Keratinocyte (primary cell): ENCODE data around the gene FMN1. TPM values are rescaled to one million over a fixed set of nuclear protein-coding genes. Genes with fewer than 3 reads are reported as not detected.

Source experiments
- DNase-seq: peaks from one replicate; pipeline ENCODE4 v3.0.0-alpha.2; 2011; ENCODE audit warnings: low read depth, missing footprints, low spot score
- FAIRE-seq: peaks from 2 replicates; lab custom pipeline; 2011; peaks lifted over from hg19 to GRCh38; lab: Jason Lieb, UNC
- H2AFZ ChIP-seq: 2 replicates; pipeline ENCODE4 v1.6.0; 2012; ENCODE audit warnings: low read length, control low read depth, inconsistent platforms; ENCODE audit not compliant: control insufficient read depth
- H3K27ac ChIP-seq: 2 replicates; pipeline ENCODE4 v1.5.1; 2011; ENCODE audit warnings: low read length; ENCODE audit not compliant: control insufficient read depth, insufficient read depth
- H3K27me3 ChIP-seq: 3 replicates; pipeline ENCODE4 v1.6.0; 2011; ENCODE audit warnings: low read length; ENCODE audit not compliant: control insufficient read depth, insufficient read depth; ENCODE audit errors: extremely low read depth
- H3K36me3 ChIP-seq, 2 experiments: 2 replicates in 1 of 2; 3 replicates in 1 of 2; pipeline ENCODE4 v1.5.1; 2011; ENCODE audit warnings: low read length in 2 of 2, mild to moderate bottlenecking in 1 of 2; ENCODE audit not compliant: control insufficient read depth in 2 of 2, insufficient read depth in 2 of 2; ENCODE audit errors: extremely low read depth in 1 of 2
- H3K4me1 ChIP-seq: 3 replicates; pipeline ENCODE4 v1.5.1; 2011; ENCODE audit warnings: low read length; ENCODE audit not compliant: control insufficient read depth, insufficient read depth; ENCODE audit errors: extremely low read depth
- H3K4me2 ChIP-seq: 3 replicates; pipeline ENCODE4 v1.6.0; 2011; ENCODE audit warnings: low read depth, low read length; ENCODE audit not compliant: control insufficient read depth, insufficient read depth; ENCODE audit errors: extremely low read depth
- H3K4me3 ChIP-seq, 3 experiments: fragments of 200-600 bp in 1 of 3; sonication (generic) in 1 of 3; 2 replicates in 2 of 3; 3 replicates in 1 of 3; pipeline ENCODE4 v1.5.1; 2011 to 2016; ENCODE audit warnings: low read length in 3 of 3, mild to moderate bottlenecking in 3 of 3, control low read depth in 2 of 3, inconsistent platforms in 1 of 3, low read depth in 1 of 3, mixed read lengths in 1 of 3, mixed run types in 1 of 3, moderate library complexity in 1 of 3; ENCODE audit not compliant: control insufficient read depth in 2 of 3, insufficient read depth in 2 of 3; ENCODE audit errors: extremely low read depth in 1 of 3
- H3K79me2 ChIP-seq: 2 replicates; pipeline ENCODE4 v1.6.0; 2012; ENCODE audit warnings: low read length; ENCODE audit not compliant: control insufficient read depth, insufficient read depth
- H3K9ac ChIP-seq: 3 replicates; pipeline ENCODE4 v1.6.0; 2011; ENCODE audit warnings: low read length; ENCODE audit not compliant: control insufficient read depth, insufficient read depth; ENCODE audit errors: extremely low read depth
- H3K9me1 ChIP-seq: 3 replicates; pipeline ENCODE4 v1.6.0; 2011; ENCODE audit warnings: low read length; ENCODE audit not compliant: control insufficient read depth, insufficient read depth; ENCODE audit errors: extremely low read depth
- H3K9me3 ChIP-seq: 2 replicates; pipeline ENCODE4 v1.5.1; 2012; ENCODE audit warnings: low read depth, low read length; ENCODE audit not compliant: control insufficient read depth
- H4K20me1 ChIP-seq: 3 replicates; pipeline ENCODE4 v1.6.0; 2011; ENCODE audit warnings: low read length; ENCODE audit not compliant: control insufficient read depth, insufficient read depth; ENCODE audit errors: extremely low read depth
- CTCF ChIP-seq, 3 experiments: IDR thresholded peaks in 1 of 3; conservative IDR thresholded peaks in 1 of 3; optimal IDR thresholded peaks in 1 of 3; 2 replicates in 2 of 3; 3 replicates in 1 of 3; pipeline versions ENCODE3 to v1.5.1; 2011; ENCODE audit warnings: low read length in 3 of 3, mild to moderate bottlenecking in 3 of 3, moderate library complexity in 2 of 3, control low read depth in 1 of 3, inconsistent platforms in 1 of 3; ENCODE audit not compliant: insufficient read depth in 2 of 3; ENCODE audit errors: extremely low read depth in 1 of 3
- EZH2 ChIP-seq: IDR thresholded peaks from one replicate; pipeline ENCODE4 v1.6.1; 2012; ENCODE audit warnings: inconsistent platforms, mild to moderate bottlenecking, low read length, moderate library complexity
- dilution Hi-C: fragments of 300-500 bp; cut with MboI; formaldehyde crosslinking; loops from one replicate; pipeline ENCODE4 v1.7.0; 2020; ENCODE audit warnings: low sequenced_read_pairs; ENCODE audit not compliant: extremely low pct_ligation_motif_present
- polyA plus RNA-seq, 5 experiments: library from polyadenylated mRNA; depleted of rRNA in 3 of 5; stranded (reverse) in 3 of 5; stranded (forward) in 1 of 5; unstranded in 1 of 5; fragments of >200 nt; gene quantifications; 1 replicate in 1 of 5; 2 replicates in 3 of 5; 3 replicates in 1 of 5; pipeline versions ENCODE4 v1.2.1 to v1.2.3, GENCODE V29; 2011 to 2012; ENCODE audit warnings: missing spikeins in 2 of 5, low read depth in 1 of 5, low replicate concordance in 1 of 5

Gene FMN1
- polyA plus RNA-seq, 1 donor (not counting 4 experiments of a cell fraction or from before 2014, with no cell fraction given) = 0.71 TPM

GRCh38 chr15:32910839-32911238, 283.7 kb downstream of the FMN1 start:
- dilution Hi-C loops = no loop called here
- no peak for FAIRE-seq

GRCh38 chr15:32909431-32909830, 285.1 kb downstream of the FMN1 start:
- dilution Hi-C loops = no loop called here
- Histone ChIP-seq H3K79me2 (no peaks in the 10 kb centered on the region), H2AFZ (no peak overlapping the region), H3K27ac (no peak overlapping the region), H4K20me1 (no peaks in the 10 kb centered on the region), H3K27me3 (no peaks in the 10 kb centered on the region), H3K4me2 (no peak overlapping the region), H3K4me1 (no peaks in the 10 kb centered on the region), H3K36me3 (no peaks in the 10 kb centered on the region), H3K9me3 (no peaks in the 10 kb centered on the region), H3K9ac (no peak overlapping the region), H3K9me1 (no peaks in the 10 kb centered on the region), H3K4me3 (no peak overlapping the region)
- FAIRE-seq (no peak), DNase-seq (no peak)
- TF ChIP-seq CTCF (optimal IDR thresholded peaks at IDR 0.05 in 1 of 3, IDR thresholded peaks at IDR 0.05 in 1 of 3, conservative IDR thresholded peaks at IDR 0.05 in 1 of 3; ENCODE audit: extremely low read depth in 1 of 3, insufficient read depth in 2 of 3, low read length in 3 of 3) (no peak), EZH2 (no peak)

More at GRCh38 chr15:32910839-32911238, 283.7 kb downstream of the FMN1 start:
- DNase-seq = no peak
- no peaks in the 10 kb centered on the region for H3K27me3 ChIP-seq
- no peaks in the 10 kb centered on the region for H3K4me1 ChIP-seq
- H3K9ac ChIP-seq = no peak overlapping the region
- no peak overlapping the region for H2AFZ ChIP-seq
- H4K20me1 ChIP-seq = no peaks in the 10 kb centered on the region
- no peak overlapping the region for H3K27ac ChIP-seq
- no peaks in the 10 kb centered on the region for H3K9me1 ChIP-seq
- H3K36me3 ChIP-seq = no peaks in the 10 kb centered on the region
- H3K9me3 ChIP-seq = no peaks in the 10 kb centered on the region
- H3K79me2 ChIP-seq = no peaks in the 10 kb centered on the region
- no peak overlapping the region for H3K4me3 ChIP-seq
- no peak overlapping the region for H3K4me2 ChIP-seq
- TF ChIP-seq CTCF (optimal IDR thresholded peaks at IDR 0.05 in 1 of 3, IDR thresholded peaks at IDR 0.05 in 1 of 3, conservative IDR thresholded peaks at IDR 0.05 in 1 of 3; ENCODE audit: extremely low read depth in 1 of 3, insufficient read depth in 2 of 3, low read length in 3 of 3) = no peak
- TF ChIP-seq EZH2 = no peak
